IPS DF 6.9 (cell line): ENCODE results near the gene SPEM1.
"Not testable (repeated sequence)": the region's sequence is repeated elsewhere in the genome, so short reads cannot be mapped to it uniquely, and the experiment has no call there.

Experiments used
- DNase-seq: peaks from one replicate; pipeline ENCODE4 v3.0.0-alpha.2; 2013; ENCODE audit warnings: low read depth, low spot score
- H3K27ac ChIP-seq: one replicate; pipeline ENCODE4 v1.5.1; 2013; ENCODE audit warnings: low read length, control low read depth
- H3K27me3 ChIP-seq: 2 replicates; pipeline ENCODE4 v1.6.1; 2013; ENCODE audit warnings: mild to moderate bottlenecking, low read length; ENCODE audit not compliant: control insufficient read depth, insufficient read depth
- H3K36me3 ChIP-seq: 2 replicates; pipeline ENCODE4 v1.6.1; 2013; ENCODE audit warnings: low read length; ENCODE audit not compliant: control insufficient read depth, insufficient read depth
- H3K4me1 ChIP-seq: 2 replicates; pipeline ENCODE4 v1.6.1; 2013; ENCODE audit warnings: low read length; ENCODE audit not compliant: control insufficient read depth, insufficient read depth
- H3K4me3 ChIP-seq: 2 replicates; pipeline ENCODE4 v1.5.1; 2013; ENCODE audit warnings: mild to moderate bottlenecking, low read length
- H3K9me3 ChIP-seq: 2 replicates; pipeline ENCODE4 v1.6.1; 2013; ENCODE audit warnings: low read length, inconsistent platforms; ENCODE audit not compliant: control insufficient read depth, insufficient read depth
- WGBS: extraction: QIAGEN DNeasy Blood & Tissue Kit; methylation state at CpG from one replicate; pipeline ENCODE4 v1.1.7; 2013; ENCODE audit warnings: mixed read lengths, missing lambda C conversion rate; ENCODE audit not compliant: insufficient read length, insufficient coverage; 5-methylcytosine and 5-hydroxymethylcytosine counted together

The SPEM1 gene

GRCh38 chr17:7468804-7469389 lies 48.8 kb downstream of the SPEM1 start:
- H3K4me1 ChIP-seq = no peaks in the 10 kb centered on the region
- no CpG with 5 or more reads among the region's 12 CpGs for WGBS
- H3K27me3 ChIP-seq = no peaks in the 10 kb centered on the region
- DNase-seq = no peak
- H3K9me3 ChIP-seq = no peaks in the 10 kb centered on the region
- H3K27ac ChIP-seq = no peak overlapping the region
- H3K36me3 ChIP-seq = 0 out of 2 replicates have a peak, but pooled peaks cover under 1% of the 10 kb centered on the region
- no peak overlapping the region for H3K4me3 ChIP-seq

- H3K27ac ChIP-seq, H3K27me3 ChIP-seq, H3K36me3 ChIP-seq, H3K9me3 ChIP-seq, H3K4me3 ChIP-seq, DNase-seq, H3K4me1 ChIP-seq: not testable (repeated sequence)
- WGBS = no CpG with 5 or more reads among the region's 12 CpGs
These were observed 49.7 kb downstream of the SPEM1 start for GRCh38 chr17:7469843-7470242.

GRCh38 chr17:7470457-7470973 lies 50.4 kb downstream of the SPEM1 start:
- H3K27ac ChIP-seq = not testable (repeated sequence)

More at GRCh38 chr17:7470457-7470973, 50.4 kb downstream of the SPEM1 start:
- not testable (repeated sequence) for H3K36me3 ChIP-seq, DNase-seq, H3K4me3 ChIP-seq, H3K9me3 ChIP-seq, H3K4me1 ChIP-seq, H3K27me3 ChIP-seq
- no CpG with 5 or more reads among the region's 8 CpGs for WGBS
